GM19025 (cell line): Measurements from ENCODE around the gene IDUA.

Source experiments
- ATAC-seq: cut with Tn5 transposase; IDR thresholded peaks from one replicate; pipeline ENCODE4 v1.9.1; 2021; ENCODE audit warnings: mild to moderate bottlenecking, low read depth, moderate library complexity; ENCODE audit not compliant: unreplicated experiment

Gene IDUA

DNA sequence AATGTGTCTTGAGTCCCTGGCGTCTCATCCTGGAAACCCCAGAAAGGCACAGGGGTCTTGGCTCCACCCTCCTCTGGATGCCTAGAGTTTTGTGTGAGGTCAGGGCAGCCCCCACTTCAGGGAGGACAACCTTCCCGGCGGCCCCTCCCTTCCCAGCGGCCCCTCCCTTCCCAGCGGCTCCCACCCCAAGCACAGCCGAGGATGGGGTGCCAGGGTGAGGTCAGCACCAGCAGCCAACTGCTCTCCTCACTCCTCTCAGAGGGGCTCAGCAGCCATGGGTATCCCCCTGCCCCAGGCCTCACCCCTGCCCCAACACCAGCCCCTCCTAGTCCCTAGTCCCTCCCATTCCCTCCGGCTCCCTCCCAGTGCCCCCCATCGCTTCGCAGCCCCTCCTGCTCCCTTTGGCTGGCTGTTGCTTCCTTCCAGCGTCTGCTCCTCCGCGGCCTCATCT lies 30.9 kb upstream of the IDUA start:
- no peak for ATAC-seq

- ATAC-seq = no peak
Measured at GRCh38 chr4:956531-957230, 30.2 kb upstream of the IDUA start.

- no peak for ATAC-seq
Measured at GRCh38 chr4:957231-957580, 29.6 kb upstream of the IDUA start.

DNA sequence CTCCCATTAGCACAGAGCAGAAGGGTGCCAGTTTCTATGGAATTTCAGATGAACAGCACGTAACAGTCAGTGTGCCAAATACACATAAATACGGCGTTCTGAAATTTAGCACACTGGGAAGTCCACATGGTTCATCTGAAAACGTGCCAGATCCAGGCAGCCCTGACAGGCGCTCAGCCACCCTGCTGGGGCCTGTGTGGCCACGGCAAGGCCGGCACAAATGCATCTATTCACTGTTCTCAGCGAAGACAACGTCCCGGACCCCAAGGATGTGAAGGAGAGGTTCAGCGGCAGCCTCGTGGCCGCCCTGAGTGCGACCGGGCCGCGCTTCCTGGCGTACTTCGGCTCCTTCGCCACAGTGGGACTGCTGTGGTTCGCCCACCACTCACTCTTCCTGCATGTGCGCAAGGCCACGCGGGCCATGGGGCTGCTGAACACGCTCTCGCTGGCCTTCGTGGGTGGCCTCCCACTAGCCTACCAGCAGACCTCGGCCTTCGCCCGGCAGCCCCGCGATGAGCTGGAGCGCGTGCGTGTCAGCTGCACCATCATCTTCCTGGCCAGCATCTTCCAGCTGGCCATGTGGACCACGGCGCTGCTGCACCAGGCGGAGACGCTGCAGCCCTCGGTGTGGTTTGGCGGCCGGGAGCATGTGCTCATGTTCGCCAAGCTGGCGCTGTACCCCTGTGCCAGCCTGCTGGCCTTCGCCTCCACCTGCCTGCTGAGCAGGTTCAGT lies 29.1 kb upstream of the IDUA start:
- no peak for ATAC-seq

- no peak for ATAC-seq
Measured at GRCh38 chr4:958314-958665, 28.6 kb upstream of the IDUA start.

GRCh38 chr4:958696-959337 lies 28.0 kb upstream of the IDUA start:
- ATAC-seq = no peak

GRCh38 chr4:959338-960139 lies 27.3 kb upstream of the IDUA start:
- no peak for ATAC-seq

DNA sequence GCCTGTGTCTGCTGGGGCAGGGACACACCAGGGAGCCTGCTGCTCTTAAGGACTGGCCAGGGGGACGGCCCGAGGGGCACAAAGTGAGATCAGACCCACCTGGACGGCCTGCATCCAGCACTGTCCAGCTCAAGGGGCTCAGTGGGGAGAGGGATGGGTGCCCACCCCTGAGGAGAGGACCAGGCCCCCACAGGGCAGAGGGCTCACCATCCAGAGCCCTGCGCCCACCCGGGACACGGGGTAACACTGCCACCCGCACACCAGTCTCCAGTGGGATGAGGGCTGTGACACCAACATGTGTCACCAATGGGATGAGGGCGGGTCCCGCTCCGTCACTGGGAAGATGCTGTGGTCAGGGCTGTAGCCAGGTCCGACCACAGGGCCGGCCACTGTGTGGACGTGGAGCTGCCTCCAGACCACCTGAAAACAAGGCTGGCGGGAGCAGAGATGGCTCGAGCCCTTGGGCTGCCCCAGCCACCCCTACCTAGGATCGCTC lies 26.7 kb upstream of the IDUA start:
- no peak for ATAC-seq

DNA sequence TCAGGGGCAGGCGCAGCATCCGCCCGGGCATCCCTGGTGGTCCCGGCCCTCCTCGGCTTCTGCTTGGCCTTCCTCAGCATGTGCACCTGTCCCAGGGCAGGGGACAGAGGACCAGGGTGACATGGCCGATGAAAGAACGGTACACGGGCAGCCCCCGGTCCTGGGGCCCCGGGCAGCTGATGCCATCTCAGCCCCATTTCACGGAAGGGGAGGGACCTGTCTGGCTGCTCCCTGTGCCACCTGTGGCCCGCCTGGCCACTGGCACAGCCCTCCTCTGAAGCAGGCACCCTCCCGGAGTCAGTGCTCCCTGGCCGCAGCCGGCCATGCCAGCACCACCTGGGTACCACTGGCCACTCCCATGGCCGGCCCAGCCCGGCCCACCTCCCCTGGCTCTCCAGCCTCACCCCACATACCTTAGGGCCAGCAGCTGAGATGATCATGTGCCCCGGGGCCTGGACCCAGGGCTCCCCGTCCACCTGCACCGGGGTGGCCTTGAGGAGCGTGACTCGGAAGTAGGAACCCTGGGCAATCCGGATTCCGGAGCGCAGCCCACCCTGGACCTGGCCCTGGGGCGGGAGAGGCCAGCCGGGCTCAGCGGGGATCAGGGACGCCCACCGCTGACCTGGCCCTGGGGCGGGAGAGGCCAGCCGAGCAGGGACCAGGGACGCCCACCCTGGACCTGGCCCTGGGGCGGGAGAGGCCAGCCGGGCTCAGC lies 26.1 kb upstream of the IDUA start:
- no peak for ATAC-seq

GRCh38 chr4:961351-962230 lies 25.3 kb upstream of the IDUA start:
- ATAC-seq = no peak

DNA sequence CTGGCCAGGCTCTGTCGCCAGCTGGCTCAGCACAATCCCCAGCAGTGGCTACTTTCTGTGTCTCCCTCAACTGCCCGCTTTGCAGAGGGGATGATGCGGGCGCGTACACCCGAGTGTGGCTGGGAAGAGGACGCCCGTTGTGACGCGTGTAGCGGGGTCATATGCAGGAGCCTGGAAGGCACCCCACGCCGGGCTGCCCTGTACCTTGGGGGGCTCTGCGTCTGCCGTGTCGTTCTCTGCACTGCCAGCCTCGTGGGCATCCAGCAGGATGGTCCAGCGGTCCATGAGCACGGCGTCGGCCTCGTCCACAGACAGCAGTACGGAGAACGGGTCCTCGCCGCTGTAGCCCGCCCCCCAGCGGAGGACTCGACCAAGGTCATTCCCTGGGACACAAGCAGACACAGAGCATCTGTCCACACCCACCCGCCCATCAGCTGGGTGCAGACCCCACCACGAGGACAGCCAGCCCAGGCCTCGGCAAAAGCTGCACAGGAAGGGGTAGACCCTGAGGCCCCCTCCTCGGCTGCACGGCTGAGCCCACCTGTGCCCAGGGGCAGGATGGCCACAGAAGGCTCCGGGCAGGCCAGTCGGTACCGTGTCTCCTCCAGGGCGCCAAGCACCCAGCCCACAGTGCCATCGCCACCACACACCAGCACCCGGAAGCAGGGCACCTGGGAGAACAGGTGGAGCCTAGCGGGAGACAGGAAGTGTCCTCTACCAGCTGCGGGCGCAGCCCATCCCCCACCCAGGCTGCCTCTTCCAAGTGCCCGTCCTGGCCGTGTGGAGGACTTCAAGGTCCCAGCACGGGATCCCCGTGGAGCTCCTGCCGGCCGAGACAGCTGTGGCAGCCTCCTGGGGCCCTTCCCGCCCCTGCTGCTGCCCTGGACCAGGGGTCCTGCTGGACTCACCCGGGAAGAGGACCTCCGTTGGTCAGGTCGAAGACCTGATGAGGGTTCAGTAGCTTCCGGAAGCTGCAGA lies 24.3 kb upstream of the IDUA start:
- ATAC-seq = no peak

DNA sequence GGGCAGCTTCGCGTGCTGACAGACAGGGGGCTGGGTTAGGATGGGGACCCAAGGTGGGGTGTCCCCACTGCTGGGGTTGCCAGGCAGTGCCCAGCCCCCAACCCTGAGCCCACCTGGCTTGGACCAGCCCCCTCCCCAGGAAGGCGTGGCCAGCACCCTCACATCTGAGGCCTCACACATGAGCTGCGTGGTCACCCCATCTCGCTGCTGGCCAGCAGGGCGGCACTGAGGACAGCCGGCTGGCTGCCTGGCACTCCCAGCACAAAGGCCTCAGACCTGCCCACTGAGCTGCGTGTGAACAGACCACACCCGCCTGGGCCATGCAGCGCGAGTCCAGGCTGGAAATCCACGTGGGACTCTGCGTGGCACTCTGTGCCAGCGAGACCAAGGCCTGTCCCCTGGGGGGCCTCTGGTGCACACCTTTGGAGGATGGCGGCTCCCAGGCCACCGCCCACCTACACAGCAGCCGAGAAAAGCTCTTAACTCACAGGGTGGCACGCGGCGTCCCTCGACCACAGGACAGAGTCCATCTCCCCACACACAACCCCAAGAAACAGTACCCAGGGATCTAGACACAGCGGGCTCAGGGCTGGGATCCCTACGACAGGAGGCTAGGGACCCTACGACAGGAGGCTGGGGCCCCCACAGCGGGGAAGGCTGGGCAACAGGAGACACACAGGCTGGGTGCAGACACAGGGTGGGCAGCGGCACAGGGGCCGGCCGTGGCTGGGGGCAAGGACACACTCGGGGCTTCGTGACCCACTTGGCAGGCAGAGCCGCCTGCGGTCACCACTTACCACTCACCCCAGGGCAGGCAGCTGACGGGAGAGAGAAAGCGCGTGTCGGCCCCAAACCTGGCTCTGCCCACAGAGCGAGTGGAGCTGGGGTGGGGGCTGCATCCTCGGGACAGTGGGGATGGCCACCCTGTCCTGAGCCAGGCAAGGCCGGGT lies 23.3 kb upstream of the IDUA start:
- no peak for ATAC-seq

- ATAC-seq = no peak
Measured at GRCh38 chr4:964346-965025, 22.4 kb upstream of the IDUA start.

- ATAC-seq = no peak
Measured at GRCh38 chr4:965048-965765, 21.6 kb upstream of the IDUA start.

DNA sequence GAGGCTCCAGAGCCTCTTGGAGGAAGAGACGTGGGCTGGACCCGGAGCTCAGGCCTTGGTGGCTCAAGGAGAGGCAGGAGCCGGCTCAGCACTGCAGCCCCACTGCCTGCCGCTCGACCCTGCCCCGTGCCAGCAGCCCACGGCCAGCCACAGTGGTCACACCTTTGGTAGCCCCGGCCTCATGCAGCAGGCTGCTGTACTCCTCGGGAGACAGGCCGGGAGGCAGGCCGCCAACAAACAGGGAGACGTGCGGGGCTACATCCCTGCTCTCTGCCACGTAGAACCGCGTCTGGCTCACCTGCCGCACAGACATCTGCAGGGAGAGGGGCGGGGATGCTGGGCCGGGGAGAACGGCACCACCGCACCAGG lies 21.1 kb upstream of the IDUA start:
- no peak for ATAC-seq
